Measurements from ENCODE around the gene SSBP3. TPM values are rescaled to one million over a fixed set of nuclear protein-coding genes. Genes with fewer than 3 reads are reported as not detected.

SSBP3 gene
- total RNA-seq, 1 donor from 2014 or later, result 7.8 TPM

GRCh38 chr1:54225986-54226559, 180.1 kb downstream of the SSBP3 start:
- no peak overlapping the region for H3K4me3 ChIP-seq (ENCODE audit: low read depth, low read length)
- no peak for DNase-seq (ENCODE audit: low read depth)
- TF ChIP-seq CTCF (conservative IDR thresholded peaks at IDR 0.05; ENCODE audit: low read depth, low read length), result no peak

- TF ChIP-seq CTCF (conservative IDR thresholded peaks at IDR 0.05; ENCODE audit: low read depth, low read length), result no peak
- no peak overlapping the region for H3K4me3 ChIP-seq (ENCODE audit: low read depth, low read length)
- no peak for DNase-seq (ENCODE audit: low read depth)
These were observed 180.8 kb downstream of the SSBP3 start for GRCh38 chr1:54225378-54225777.

GRCh38 chr1:54224233-54224632, 182.0 kb downstream of the SSBP3 start:
- no peak overlapping the region for H3K4me3 ChIP-seq (ENCODE audit: low read depth, low read length)
- no peak for DNase-seq (ENCODE audit: low read depth)
- TF ChIP-seq CTCF (conservative IDR thresholded peaks at IDR 0.05; ENCODE audit: low read depth, low read length), result no peak

- no peak for TF ChIP-seq CTCF (conservative IDR thresholded peaks at IDR 0.05; ENCODE audit: low read depth, low read length)
- no peak for DNase-seq (ENCODE audit: low read depth)
- H3K4me3 ChIP-seq (ENCODE audit: low read depth, low read length), result no peak overlapping the region
These were observed 182.6 kb downstream of the SSBP3 start for GRCh38 chr1:54223441-54224202.

GRCh38 chr1:54222711-54223110, 183.5 kb downstream of the SSBP3 start:
- no peak overlapping the region for H3K4me3 ChIP-seq (ENCODE audit: low read depth, low read length)
- TF ChIP-seq CTCF (conservative IDR thresholded peaks at IDR 0.05; ENCODE audit: low read depth, low read length), result no peak
- DNase-seq (ENCODE audit: low read depth), result no peak

- no peak for TF ChIP-seq CTCF (conservative IDR thresholded peaks at IDR 0.05; ENCODE audit: low read depth, low read length)
- no peak for DNase-seq (ENCODE audit: low read depth)
- H3K4me3 ChIP-seq (ENCODE audit: low read depth, low read length), result no peak overlapping the region
These were observed 184.2 kb downstream of the SSBP3 start for GRCh38 chr1:54221867-54222484.

Measured in epithelial cell of proximal tubule (primary cell).